Measurements from ENCODE around the gene NBPF4. TPM values are rescaled to one million over a fixed set of nuclear protein-coding genes. Genes with fewer than 3 reads are reported as not detected.
A peak's percentile ranks its signal among the peaks of the same experiment; 100 is the strongest.

NBPF4 gene
- total and polyA plus RNA-seq, 10 of the 15 experiments (the other 5 are each of a cell fraction or from before 2014, with no cell fraction given): not detected

- TF ChIP-seq REST (IDR thresholded peaks at IDR 0.05; ENCODE audit: low read depth, low read length) (no peak), BCLAF1 (IDR thresholded peaks at IDR 0.05) (no peak), BHLHE40 (IDR thresholded peaks at IDR 0.05; ENCODE audit: borderline replicate concordance in 1 of 2, low read depth in 2 of 2, low read length in 1 of 2) (peak in 1 of 2 experiments; percentile 81; a peak in 2 of 4 replicates), GATAD2B (conservative IDR thresholded peaks at IDR 0.05; ENCODE audit: low read depth) (peak; percentile 85; the same call in 1 of the 2 replicates), IRF4 (IDR thresholded peaks at IDR 0.05; ENCODE audit: low read depth, low read length) (no peak), RUNX3 (IDR thresholded peaks at IDR 0.05; ENCODE audit: low read length) (no peak), SUZ12 (IDR thresholded peaks at IDR 0.05; ENCODE audit: unreplicated experiment) (peak; percentile 29), ZBED1 (IDR thresholded peaks at IDR 0.05; ENCODE audit: borderline replicate concordance) (no peak), YY1 (IDR thresholded peaks at IDR 0.05; ENCODE audit: low read depth, low read length) (no peak), NKRF (conservative IDR thresholded peaks at IDR 0.05) (peak; percentile 15; the same call in 1 of the 2 replicates), RAD51 (IDR thresholded peaks at IDR 0.05) (no peak), SMARCA5 (IDR thresholded peaks at IDR 0.05) (no peak), IKZF1 (conservative IDR thresholded peaks at IDR 0.05) (peak; percentile 88), ZBTB11 (CRISPR knock-in tag; IDR thresholded peaks at IDR 0.05) (no peak), NFIC (IDR thresholded peaks at IDR 0.05; ENCODE audit: low read depth, low read length) (no peak)
Observed at GRCh38 chr1:108199781-108200686, 43.8 kb downstream of the NBPF4 start, which contains the start of gene SLC25A24 (continued).
